Transverse colon (tissue), 4 donors: ENCODE data around the gene LRRC4. TPM values are rescaled to one million over a fixed set of nuclear protein-coding genes. Genes with fewer than 3 reads are reported as not detected.

Experiments
- DNase-seq: peaks from one replicate; pipeline ENCODE4 v3.0.0-alpha.2; 2019
- H3K27ac ChIP-seq, 4 donors: fragments of 200-600 bp; sonication (generic); 2 replicates each; pipeline ENCODE4 v1.5.1; 2016 to 2018; ENCODE audit warnings: inconsistent platforms in 4 of 4
- H3K27me3 ChIP-seq: fragments of 200-600 bp; sonication (generic); 2 replicates; pipeline ENCODE4 v1.5.1; 2017; ENCODE audit warnings: inconsistent platforms
- H3K36me3 ChIP-seq, 4 donors: fragments of 200-600 bp; sonication (generic); 2 replicates each; pipeline ENCODE4 v1.5.1; 2017 to 2019; ENCODE audit warnings: inconsistent platforms in 4 of 4
- H3K4me1 ChIP-seq, 4 donors: fragments of 200-600 bp; sonication (generic); 2 replicates each; pipeline ENCODE4 v1.5.1; 2017 to 2020; ENCODE audit warnings: inconsistent platforms in 4 of 4
- H3K4me3 ChIP-seq, 4 donors: fragments of 200-600 bp; sonication (generic); 1 replicate in 1 of 4; 2 replicates in 3 of 4; pipeline versions ENCODE4 v1.5.1 to v1.6.1; 2017 to 2019; ENCODE audit warnings: inconsistent platforms in 4 of 4
- H3K9me3 ChIP-seq, 2 donors: fragments of 200-600 bp; sonication (generic); 2 replicates each; pipeline ENCODE4 v1.5.1; 2017 to 2019; ENCODE audit warnings: inconsistent platforms in 2 of 2
- EP300 ChIP-seq: sonication (generic); formaldehyde crosslinking; IDR thresholded peaks from one replicate; pipeline ENCODE4 v1.6.1; 2017; ENCODE audit warnings: antibody characterized with exemption, low read depth
- POLR2A ChIP-seq: fragments of 450-650 bp; IDR thresholded peaks from one replicate; pipeline ENCODE4 v1.6.1; 2016; ENCODE audit warnings: antibody characterized with exemption, mild to moderate bottlenecking, moderate library complexity
- POLR2AphosphoS5 ChIP-seq, 3 donors: sonication (generic); formaldehyde crosslinking; IDR thresholded peaks; one replicate each; pipeline ENCODE4 v1.6.1; 2016; ENCODE audit warnings: antibody characterized with exemption in 3 of 3
- WGBS, 2 donors: methylation state at CpG; one replicate each; pipeline ENCODE4 v1.1.5; 2018; ENCODE audit warnings: low coverage in 1 of 2; 5-methylcytosine and 5-hydroxymethylcytosine counted together
- in situ Hi-C, 4 donors: fragments of 200-750 bp; cut with MboI; loops; one replicate each; pipeline versions ENCODE4 v1.15.0 to v1.15.1; 2017; ENCODE audit warnings: low sequenced_read_pairs in 3 of 4, low pct_ligation_motif_present in 1 of 4, low pct_unique_long_range_greater_than_20kb in 1 of 4
- intact Hi-C: fragments of 100-400 bp; cut with DNase I; formaldehyde crosslinking; loops from one replicate; pipeline ENCODE4 v1.15.1; 2023; ENCODE audit warnings: low total_unique reads
- total RNA-seq, 4 donors: library from RNA; depleted of rRNA; stranded (reverse); fragments of >200 nt; gene quantifications; one replicate each; pipeline ENCODE4 v1.1.0, GENCODE V29; 2016
- TF ChIP-seq, protein P1 (sequence below), 5 experiments: fragments of 200-600 bp in 3 of 5; fragments of 450-650 bp in 2 of 5; sonication (generic) in 3 of 5; IDR thresholded peaks; 1 replicate in 2 of 5; 2 replicates in 3 of 5; pipeline ENCODE4 v1.5.1; 2016 to 2017; ENCODE audit warnings: antibody characterized with exemption in 5 of 5, inconsistent platforms in 3 of 5, mild to moderate bottlenecking in 2 of 5, moderate library complexity in 1 of 5

LRRC4 gene
- total RNA-seq, 4 donors from 2014 or later, result 0.20 to 1.2 (median 0.96) TPM

DNA sequence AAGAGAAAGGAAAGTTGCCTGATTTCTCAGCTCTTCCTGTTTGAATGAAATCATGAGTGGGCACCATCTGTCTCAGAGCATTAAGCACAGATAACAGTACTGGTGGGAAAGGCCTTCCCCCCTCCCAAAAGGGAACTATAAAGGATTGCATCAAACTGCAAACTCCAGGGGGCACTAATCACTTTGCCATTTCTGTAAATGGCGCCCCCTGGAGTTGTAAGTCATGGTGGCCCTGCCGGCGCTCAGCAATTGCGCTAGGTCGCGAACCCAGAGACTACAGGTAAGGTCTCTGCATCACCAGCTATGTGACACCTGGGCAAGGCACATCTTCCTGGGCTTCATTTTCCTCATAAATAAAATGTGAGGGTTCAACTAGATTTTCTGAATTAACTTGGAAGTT is 11.1 kb downstream of the LRRC4 start:
- TF ChIP-seq POLR2A, result no peak
- TF ChIP-seq, protein P1, sequence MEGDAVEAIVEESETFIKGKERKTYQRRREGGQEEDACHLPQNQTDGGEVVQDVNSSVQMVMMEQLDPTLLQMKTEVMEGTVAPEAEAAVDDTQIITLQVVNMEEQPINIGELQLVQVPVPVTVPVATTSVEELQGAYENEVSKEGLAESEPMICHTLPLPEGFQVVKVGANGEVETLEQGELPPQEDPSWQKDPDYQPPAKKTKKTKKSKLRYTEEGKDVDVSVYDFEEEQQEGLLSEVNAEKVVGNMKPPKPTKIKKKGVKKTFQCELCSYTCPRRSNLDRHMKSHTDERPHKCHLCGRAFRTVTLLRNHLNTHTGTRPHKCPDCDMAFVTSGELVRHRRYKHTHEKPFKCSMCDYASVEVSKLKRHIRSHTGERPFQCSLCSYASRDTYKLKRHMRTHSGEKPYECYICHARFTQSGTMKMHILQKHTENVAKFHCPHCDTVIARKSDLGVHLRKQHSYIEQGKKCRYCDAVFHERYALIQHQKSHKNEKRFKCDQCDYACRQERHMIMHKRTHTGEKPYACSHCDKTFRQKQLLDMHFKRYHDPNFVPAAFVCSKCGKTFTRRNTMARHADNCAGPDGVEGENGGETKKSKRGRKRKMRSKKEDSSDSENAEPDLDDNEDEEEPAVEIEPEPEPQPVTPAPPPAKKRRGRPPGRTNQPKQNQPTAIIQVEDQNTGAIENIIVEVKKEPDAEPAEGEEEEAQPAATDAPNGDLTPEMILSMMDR (IDR thresholded peaks at IDR 0.05), result peak in 2 of 5 experiments; percentile 5 to 11
- DNase-seq, result no peak
- in situ Hi-C loops, result no loop called here
- H3K4me3 ChIP-seq, result no peak overlapping the region
- H3K27ac ChIP-seq, result no peak overlapping the region
- no peaks in the 10 kb centered on the region for H3K36me3 ChIP-seq
- WGBS, 2 donors, result 94 to 97% methylated on average over 5 to 6 of the region's 6 CpGs
- no peaks in the 10 kb centered on the region for H3K9me3 ChIP-seq
- intact Hi-C loops, result no loop called here
- H3K27me3 ChIP-seq, result no peaks in the 10 kb centered on the region
- no peaks in the 10 kb centered on the region for H3K4me1 ChIP-seq

DNA sequence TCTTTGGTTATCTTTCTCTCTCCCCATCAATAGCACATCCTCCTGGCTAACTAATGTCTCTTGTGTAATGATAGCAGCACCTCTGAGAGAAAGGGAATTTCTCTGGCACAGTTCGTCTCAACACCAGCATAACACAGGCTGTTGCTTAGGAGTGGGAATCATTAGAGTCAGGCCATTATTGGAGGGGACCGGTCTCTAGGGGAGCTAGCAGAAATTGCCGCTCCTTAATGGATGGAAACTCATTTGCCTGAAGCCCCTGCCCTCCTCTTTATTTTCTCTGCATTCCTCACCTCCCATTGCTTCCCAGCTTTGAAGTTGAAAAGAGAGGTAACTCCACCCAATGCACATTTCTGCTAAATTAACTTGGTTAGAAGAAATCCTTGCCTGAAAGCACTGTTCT is 11.9 kb downstream of the LRRC4 start:
- H3K36me3 ChIP-seq, result no peaks in the 10 kb centered on the region
- no peaks in the 10 kb centered on the region for H3K27me3 ChIP-seq
- no peaks in the 10 kb centered on the region for H3K9me3 ChIP-seq
- 93 to 100% methylated on average over 3 of the region's 3 CpGs for WGBS, 2 donors
- intact Hi-C loops, result no loop called here
- no peak for TF ChIP-seq POLR2AphosphoS5 (IDR thresholded peaks at IDR 0.05)
- H3K4me3 ChIP-seq, result no peak overlapping the region
- in situ Hi-C loops, result no loop called here
- no peak for DNase-seq
- no peaks in the 10 kb centered on the region for H3K4me1 ChIP-seq
- no peak overlapping the region for H3K27ac ChIP-seq

DNA sequence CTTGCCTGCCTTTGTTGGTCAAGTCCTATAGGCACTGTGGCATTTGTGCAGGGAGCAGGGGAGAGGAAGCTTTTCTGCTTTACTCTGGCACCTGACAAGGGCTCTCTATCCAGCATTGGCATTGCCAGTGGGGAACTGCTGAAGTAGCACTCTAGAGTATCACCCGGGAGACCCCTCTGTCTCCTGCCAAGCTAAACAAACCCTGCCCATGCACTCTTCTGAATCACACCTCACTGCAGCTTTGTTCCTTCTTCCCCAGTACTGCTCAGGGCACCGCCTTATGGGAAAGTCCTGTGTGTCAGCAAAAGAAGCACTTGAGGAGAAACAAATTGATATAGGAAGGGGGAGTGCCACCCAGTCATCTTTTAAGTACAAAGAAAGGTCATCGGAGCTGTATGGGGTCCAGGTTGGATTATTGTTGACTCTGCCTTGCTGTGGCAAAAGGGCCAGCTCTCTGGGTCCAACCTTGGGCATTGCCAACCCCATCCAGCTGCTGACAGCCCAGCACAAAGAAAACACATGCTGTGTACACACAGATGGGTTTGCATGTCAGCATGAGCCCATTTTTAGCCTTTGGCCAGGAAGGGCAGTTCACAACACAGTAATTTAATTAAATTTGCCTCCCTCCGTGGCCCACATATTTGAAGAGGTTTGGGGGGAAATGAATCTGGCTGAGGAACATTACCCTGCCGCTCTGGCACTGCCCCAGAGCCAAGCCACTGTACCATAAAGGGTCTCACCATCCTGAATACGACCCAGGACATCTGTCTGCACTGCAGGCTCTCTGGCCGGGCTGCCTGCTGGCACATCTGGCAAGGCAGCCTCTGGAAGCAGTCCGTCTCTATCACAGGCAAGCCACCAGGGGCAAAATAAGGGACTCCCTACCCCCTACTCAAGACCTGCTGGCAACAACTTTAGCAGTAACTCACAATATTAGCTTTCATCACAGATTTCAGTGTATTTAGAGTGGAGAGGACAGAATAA is 13.1 kb downstream of the LRRC4 start:
- TF ChIP-seq POLR2AphosphoS5 (IDR thresholded peaks at IDR 0.05), result no peak
- TF ChIP-seq, protein P1 (IDR thresholded peaks at IDR 0.05), result no peak
- TF ChIP-seq POLR2A, result no peak
- no peak for TF ChIP-seq EP300
- H3K4me3 ChIP-seq, result no peak overlapping the region
- in situ Hi-C loops, result no loop called here
- no peaks in the 10 kb centered on the region for H3K9me3 ChIP-seq
- no peak overlapping the region for H3K27ac ChIP-seq
- WGBS, 2 donors, result 20 to 70% methylated on average over 1 to 8 of the region's 8 CpGs
- no peaks in the 10 kb centered on the region for H3K27me3 ChIP-seq
- DNase-seq, result no peak
- intact Hi-C loops, result no loop called here
- H3K4me1 ChIP-seq, result no peaks in the 10 kb centered on the region
- no peaks in the 10 kb centered on the region for H3K36me3 ChIP-seq

DNA sequence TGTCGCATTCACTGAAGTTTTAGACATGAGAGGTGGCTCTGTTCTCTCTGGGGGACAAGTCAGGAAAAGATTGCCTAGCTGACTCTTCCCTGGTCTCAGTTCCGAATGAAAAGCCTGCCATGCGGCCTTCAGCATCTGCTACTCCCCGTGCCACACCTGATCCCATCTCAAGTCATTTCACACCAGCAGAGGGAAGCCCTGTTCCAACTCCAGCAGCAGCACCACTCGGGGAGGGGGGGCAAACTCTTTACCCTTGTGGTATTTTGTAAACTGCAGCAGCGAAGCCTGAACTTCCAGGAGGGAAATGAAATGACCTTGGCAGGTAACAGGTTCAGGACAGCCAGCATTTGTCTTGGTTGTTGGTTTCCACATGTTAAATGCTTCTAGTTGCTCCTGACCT is 13.8 kb downstream of the LRRC4 start:
- in situ Hi-C loops, result no loop called here
- Histone ChIP-seq H3K4me1 (no peaks in the 10 kb centered on the region), H3K36me3 (no peaks in the 10 kb centered on the region), H3K27ac (no peak overlapping the region), H3K4me3 (no peak overlapping the region), H3K27me3 (no peaks in the 10 kb centered on the region), H3K9me3 (no peaks in the 10 kb centered on the region)
- no peak for DNase-seq
- 84% methylated on average over 6 of the region's 6 CpGs; no CpG with 5 or more reads in 1 of the 2 donors for WGBS, 2 donors
- intact Hi-C loops, result no loop called here
- TF ChIP-seq, protein P1 (IDR thresholded peaks at IDR 0.05), result no peak
- TF ChIP-seq EP300 (no peak), POLR2AphosphoS5 (IDR thresholded peaks at IDR 0.05) (no peak), POLR2A (no peak)
